Gastrocnemius medialis (tissue), 4 donors: ENCODE data around the gene ZNF155.

Experiments
- CTCF ChIP-seq, 5 experiments: fragments of 450-650 bp in 3 of 5; fragments of 200-600 bp in 2 of 5; sonication (generic) in 2 of 5; IDR thresholded peaks in 4 of 5; conservative IDR thresholded peaks in 1 of 5; 1 replicate in 4 of 5; 2 replicates in 1 of 5; pipeline ENCODE4 v1.5.1; 2016 to 2019; ENCODE audit warnings: antibody characterized with exemption in 5 of 5, mild to moderate bottlenecking in 3 of 5, moderate library complexity in 3 of 5
- POLR2A ChIP-seq, 2 donors: fragments of 450-650 bp; IDR thresholded peaks; one replicate each; pipeline ENCODE4 v1.6.1; 2017; ENCODE audit warnings: antibody characterized with exemption in 2 of 2, mild to moderate bottlenecking in 2 of 2, moderate library complexity in 2 of 2

- TF ChIP-seq CTCF (IDR thresholded peaks at IDR 0.05 in 4 of 5, conservative IDR thresholded peaks at IDR 0.05 in 1 of 5), result no peak
- no peak for TF ChIP-seq POLR2A (IDR thresholded peaks at IDR 0.05)
These were observed 13.8 kb downstream of the ZNF155 start for GRCh38 chr19:43997631-43998290.
